Gastroesophageal sphincter (tissue), 4 donors: ENCODE measurements around the gene PCDH9. TPM values are rescaled to one million over a fixed set of nuclear protein-coding genes. Genes with fewer than 3 reads are reported as not detected.

Experiments
- ATAC-seq: fragments of 150-250 bp; one replicate; pipeline ENCODE4 v1.9.1; 2016; ENCODE audit warnings: mild to moderate bottlenecking, moderate library complexity
- H3K27ac ChIP-seq, 4 donors: fragments of 200-600 bp; sonication (generic) in 3 of 4; 1 replicate in 3 of 4; 2 replicates in 1 of 4; pipeline ENCODE4 v1.5.1; 2016 to 2019
- H3K27me3 ChIP-seq: fragments of 200-600 bp; sonication (generic); one replicate; pipeline ENCODE4 v1.5.1; 2019
- H3K36me3 ChIP-seq, 2 donors: fragments of 200-600 bp; sonication (generic); one replicate each; pipeline ENCODE4 v1.5.1; 2019; ENCODE audit warnings: control low read depth in 1 of 2
- H3K4me1 ChIP-seq, 3 donors: fragments of 200-600 bp; sonication (generic); 1 replicate in 2 of 3; 2 replicates in 1 of 3; pipeline ENCODE4 v1.5.1; 2016 to 2019; ENCODE audit warnings: control low read depth in 2 of 3
- H3K4me3 ChIP-seq, 2 donors: fragments of 200-600 bp; sonication (generic); one replicate each; pipeline ENCODE4 v1.5.1; 2019; ENCODE audit warnings: mild to moderate bottlenecking in 1 of 2, moderate library complexity in 1 of 2
- H3K9me3 ChIP-seq, 3 donors: fragments of 200-600 bp; sonication (generic); one replicate each; pipeline ENCODE4 v1.5.1; 2017 to 2019; ENCODE audit warnings: control low read depth in 2 of 3
- EP300 ChIP-seq: sonication (generic); formaldehyde crosslinking; IDR thresholded peaks from one replicate; pipeline ENCODE4 v1.6.1; 2017; ENCODE audit warnings: antibody characterized with exemption, mild to moderate bottlenecking
- POLR2A ChIP-seq, 2 donors: fragments of 450-650 bp; IDR thresholded peaks; one replicate each; pipeline ENCODE4 v1.6.1; 2017; ENCODE audit warnings: antibody characterized with exemption in 2 of 2, mild to moderate bottlenecking in 2 of 2, moderate library complexity in 1 of 2
- POLR2AphosphoS5 ChIP-seq: sonication (generic); formaldehyde crosslinking; IDR thresholded peaks from one replicate; pipeline ENCODE4 v1.6.1; 2017; ENCODE audit warnings: antibody characterized with exemption
- WGBS, 2 donors: methylation state at CpG; one replicate each; pipeline ENCODE4 v1.1.5; 2018; ENCODE audit warnings: low coverage in 1 of 2; 5-methylcytosine and 5-hydroxymethylcytosine counted together
- total RNA-seq, 4 donors: library from RNA; depleted of rRNA; stranded (reverse); fragments of >200 nt; gene quantifications; one replicate each; pipeline ENCODE4 v1.1.0, GENCODE V29; 2016
- TF ChIP-seq, protein P1 (sequence below), 4 experiments: fragments of 200-600 bp in 2 of 4; fragments of 450-650 bp in 2 of 4; sonication (generic) in 1 of 4; IDR thresholded peaks; one replicate each; pipeline ENCODE4 v1.5.1; 2017 to 2019; ENCODE audit warnings: antibody characterized with exemption in 4 of 4, mild to moderate bottlenecking in 2 of 4, moderate library complexity in 2 of 4

The PCDH9 gene
- total RNA-seq, 4 donors from 2014 or later, result 52.9 to 141 (median 56.5) TPM

DNA sequence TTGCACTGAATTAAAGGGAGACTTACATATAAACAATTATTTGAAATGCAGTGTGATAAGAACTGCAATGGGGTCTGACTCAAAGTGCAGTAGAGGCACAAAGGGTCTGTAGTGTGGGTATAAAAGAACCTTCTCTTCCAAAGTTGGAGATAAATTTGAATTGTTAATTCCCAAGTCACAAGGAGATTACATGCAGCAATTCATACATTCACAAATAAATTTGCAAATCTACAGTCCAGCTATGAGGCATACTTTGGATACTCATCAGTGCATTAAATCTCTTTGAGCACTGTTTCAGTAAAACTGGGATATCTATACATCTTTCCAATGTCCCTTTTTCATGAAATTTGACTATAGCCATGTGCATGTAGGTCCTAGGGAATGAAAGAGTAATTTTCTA lies 799.4 kb downstream of the PCDH9 start:
- TF ChIP-seq POLR2AphosphoS5, result no peak
- no peak for TF ChIP-seq POLR2A (IDR thresholded peaks at IDR 0.05)
- TF ChIP-seq, protein P1, sequence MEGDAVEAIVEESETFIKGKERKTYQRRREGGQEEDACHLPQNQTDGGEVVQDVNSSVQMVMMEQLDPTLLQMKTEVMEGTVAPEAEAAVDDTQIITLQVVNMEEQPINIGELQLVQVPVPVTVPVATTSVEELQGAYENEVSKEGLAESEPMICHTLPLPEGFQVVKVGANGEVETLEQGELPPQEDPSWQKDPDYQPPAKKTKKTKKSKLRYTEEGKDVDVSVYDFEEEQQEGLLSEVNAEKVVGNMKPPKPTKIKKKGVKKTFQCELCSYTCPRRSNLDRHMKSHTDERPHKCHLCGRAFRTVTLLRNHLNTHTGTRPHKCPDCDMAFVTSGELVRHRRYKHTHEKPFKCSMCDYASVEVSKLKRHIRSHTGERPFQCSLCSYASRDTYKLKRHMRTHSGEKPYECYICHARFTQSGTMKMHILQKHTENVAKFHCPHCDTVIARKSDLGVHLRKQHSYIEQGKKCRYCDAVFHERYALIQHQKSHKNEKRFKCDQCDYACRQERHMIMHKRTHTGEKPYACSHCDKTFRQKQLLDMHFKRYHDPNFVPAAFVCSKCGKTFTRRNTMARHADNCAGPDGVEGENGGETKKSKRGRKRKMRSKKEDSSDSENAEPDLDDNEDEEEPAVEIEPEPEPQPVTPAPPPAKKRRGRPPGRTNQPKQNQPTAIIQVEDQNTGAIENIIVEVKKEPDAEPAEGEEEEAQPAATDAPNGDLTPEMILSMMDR (IDR thresholded peaks at IDR 0.05), result no peak
- no peak for TF ChIP-seq EP300
- H3K27me3 ChIP-seq, result no peaks in the 10 kb centered on the region
- H3K36me3 ChIP-seq, result no peaks in the 10 kb centered on the region
- no peak overlapping the region for H3K4me3 ChIP-seq
- H3K4me1 ChIP-seq, result no peaks in the 10 kb centered on the region
- H3K27ac ChIP-seq, result no peak overlapping the region
- H3K9me3 ChIP-seq, result no peaks in the 10 kb centered on the region
- no peak for ATAC-seq

DNA sequence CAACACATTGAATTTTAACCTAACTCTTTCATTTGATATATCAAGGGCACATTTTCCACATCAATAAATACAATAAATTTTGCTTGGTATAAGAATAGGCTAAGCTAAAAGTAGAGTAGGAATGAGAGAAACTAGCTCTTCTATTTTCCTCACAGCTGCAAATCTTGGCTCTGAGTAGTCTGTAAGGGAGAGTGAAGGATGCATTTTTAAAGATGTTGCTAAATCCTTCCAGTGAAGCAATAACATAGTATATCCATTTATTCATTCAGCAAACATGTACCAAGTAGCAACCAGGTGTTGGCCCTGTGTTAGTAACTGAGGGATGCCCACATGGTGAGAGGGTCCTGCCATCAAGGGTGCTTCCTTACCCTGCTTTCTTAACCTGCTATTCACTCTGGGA lies 799.9 kb downstream of the PCDH9 start:
- no peaks in the 10 kb centered on the region for H3K27me3 ChIP-seq
- TF ChIP-seq EP300, result no peak
- TF ChIP-seq, protein P1 (IDR thresholded peaks at IDR 0.05), result no peak
- no peak for TF ChIP-seq POLR2AphosphoS5
- TF ChIP-seq POLR2A (IDR thresholded peaks at IDR 0.05), result no peak
- H3K27ac ChIP-seq, result no peak overlapping the region
- H3K36me3 ChIP-seq, result no peaks in the 10 kb centered on the region
- no peaks in the 10 kb centered on the region for H3K9me3 ChIP-seq
- no peaks in the 10 kb centered on the region for H3K4me1 ChIP-seq
- ATAC-seq, result peak; percentile 60
- no peak overlapping the region for H3K4me3 ChIP-seq

DNA sequence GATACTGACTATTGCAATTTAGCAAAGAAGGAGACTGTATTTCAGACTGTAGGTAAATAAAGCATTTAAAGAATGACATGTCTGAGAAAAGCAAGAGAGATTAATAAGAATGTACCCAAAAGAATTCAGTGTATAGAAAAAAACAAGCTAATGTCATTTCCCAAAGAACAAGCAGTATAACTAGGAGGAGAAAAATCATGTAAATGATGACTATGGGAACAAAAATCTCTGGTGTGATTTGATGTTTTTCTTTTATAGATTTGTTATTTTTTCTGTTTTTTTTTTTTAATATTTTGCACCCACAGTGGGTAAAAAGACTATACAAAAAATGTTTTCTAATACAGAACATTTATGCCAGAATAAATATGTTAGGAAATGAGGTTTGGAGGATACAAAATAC lies 801.0 kb downstream of the PCDH9 start:
- no peaks in the 10 kb centered on the region for H3K4me1 ChIP-seq

DNA sequence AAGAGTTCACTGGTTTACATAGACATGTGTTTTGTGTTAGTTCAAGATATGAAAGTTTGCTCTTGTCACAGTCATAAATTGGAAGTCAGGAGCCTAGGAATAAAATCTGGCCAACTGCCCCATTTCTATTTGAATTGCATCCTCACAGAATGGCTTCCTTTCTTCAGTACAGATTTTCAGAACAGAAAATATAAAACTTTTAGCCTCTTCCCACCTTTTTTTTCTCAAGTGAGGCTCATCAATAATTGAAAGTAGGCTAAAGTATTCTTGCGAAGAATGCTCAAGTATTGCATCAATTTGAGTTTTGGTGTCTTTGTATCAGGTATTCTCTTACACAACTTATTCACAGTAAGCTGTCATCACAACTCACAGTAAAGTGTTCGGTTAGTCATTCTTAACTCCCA lies 802.7 kb downstream of the PCDH9 start:
- 68% methylated on average over 2 of the region's 2 CpGs for WGBS, 2 donors
- Histone ChIP-seq H3K4me1 (no peaks in the 10 kb centered on the region), H3K27me3 (no peaks in the 10 kb centered on the region), H3K36me3 (no peaks in the 10 kb centered on the region), H3K9me3 (no peaks in the 10 kb centered on the region), H3K4me3 (no peak overlapping the region), H3K27ac (no peak overlapping the region)
- TF ChIP-seq EP300, result no peak
- TF ChIP-seq POLR2AphosphoS5, result no peak
- no peak for TF ChIP-seq POLR2A (IDR thresholded peaks at IDR 0.05)
- TF ChIP-seq, protein P1 (IDR thresholded peaks at IDR 0.05), result no peak
- ATAC-seq, result no peak

More for the DNA sequence above, 801.0 kb downstream of the PCDH9 start:
- no peak overlapping the region for H3K27ac ChIP-seq
- H3K4me3 ChIP-seq, result no peak overlapping the region
- no peaks in the 10 kb centered on the region for H3K27me3 ChIP-seq
- TF ChIP-seq EP300 (no peak), POLR2AphosphoS5 (no peak), POLR2A (IDR thresholded peaks at IDR 0.05) (no peak)
- TF ChIP-seq, protein P1 (IDR thresholded peaks at IDR 0.05), result no peak
- no peak for ATAC-seq
- no peaks in the 10 kb centered on the region for H3K9me3 ChIP-seq
- H3K36me3 ChIP-seq, result no peaks in the 10 kb centered on the region

DNA sequence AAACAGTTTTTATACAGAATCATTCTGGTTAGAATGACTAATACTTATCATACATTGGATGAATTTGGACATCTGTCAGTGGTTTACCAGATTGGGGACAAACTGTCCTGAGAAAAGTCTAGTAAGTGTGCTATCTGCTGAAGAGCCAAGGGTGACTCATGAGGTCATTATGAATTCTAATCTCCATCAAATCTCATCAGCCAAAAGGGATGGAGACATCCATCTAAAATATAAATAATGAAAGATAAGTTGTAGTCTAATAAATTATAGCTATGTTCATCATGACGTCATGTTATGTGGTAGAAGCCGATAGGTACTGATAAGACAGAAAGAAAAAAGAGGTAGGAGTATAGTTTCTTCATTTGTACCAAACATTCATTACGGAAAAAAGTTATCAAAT lies 804.4 kb downstream of the PCDH9 start:
- Histone ChIP-seq H3K4me1 (no peaks in the 10 kb centered on the region), H3K4me3 (no peak overlapping the region), H3K27me3 (no peaks in the 10 kb centered on the region), H3K9me3 (no peaks in the 10 kb centered on the region), H3K27ac (no peak overlapping the region), H3K36me3 (no peaks in the 10 kb centered on the region)
- no peak for ATAC-seq
- 59 to 87% methylated on average over 3 of the region's 3 CpGs for WGBS, 2 donors
- TF ChIP-seq, protein P1 (IDR thresholded peaks at IDR 0.05), result no peak
- TF ChIP-seq POLR2AphosphoS5, result no peak
- TF ChIP-seq EP300, result no peak
- TF ChIP-seq POLR2A (IDR thresholded peaks at IDR 0.05), result no peak
